ENCODE data around the gene N4BP2L1. TPM values are rescaled to one million over a fixed set of nuclear protein-coding genes. Genes with fewer than 3 reads are reported as not detected.
A peak's percentile ranks its signal among the peaks of the same experiment; 100 is the strongest.

Gene N4BP2L1
- total RNA-seq, 1 donor from 2014 or later, result 7.3 TPM

- Histone ChIP-seq H3K36me3 (ENCODE audit: control insufficient read depth in 3 of 3, insufficient read depth in 3 of 3, low read length in 3 of 3) (peaks cover 0 to 12% (median 3%) of the 10 kb centered on the region in 3 donors), H3K4me3 (ENCODE audit: low read length in 3 of 3) (peak overlapping the region in 1 of 3 donors; percentile 23), H3K9me3 (ENCODE audit: control insufficient read depth in 3 of 3, low read length in 3 of 3) (peaks cover 0 to 4% (median 1%) of the 10 kb centered on the region in 3 donors), H3K4me1 (ENCODE audit: control insufficient read depth in 3 of 3, insufficient read depth in 3 of 3, low read length in 3 of 3) (peaks cover 7 to 15% (median 14%) of the 10 kb centered on the region in 3 donors), H3K9ac (ENCODE audit: low read depth in 1 of 3, low read length in 3 of 3) (peak overlapping the region in 1 of 3 donors; percentile 34), H3K27me3 (ENCODE audit: control insufficient read depth in 3 of 3, insufficient read depth in 3 of 3, low read length in 3 of 3) (no peaks in the 10 kb centered on the region), H3K27ac (ENCODE audit: low read depth, low read length) (no peak overlapping the region)
Measured at GRCh38 chr13:32455594-32455903, 27.6 kb upstream of the N4BP2L1 start.

- Histone ChIP-seq H3K9ac (ENCODE audit: low read depth in 1 of 3, low read length in 3 of 3) (peak overlapping the region in 1 of 3 donors; percentile 34), H3K27ac (ENCODE audit: low read depth, low read length) (no peak overlapping the region), H3K4me1 (ENCODE audit: control insufficient read depth in 3 of 3, insufficient read depth in 3 of 3, low read length in 3 of 3) (peaks cover 7 to 15% (median 14%) of the 10 kb centered on the region in 3 donors), H3K36me3 (ENCODE audit: control insufficient read depth in 3 of 3, insufficient read depth in 3 of 3, low read length in 3 of 3) (peaks cover 0 to 12% (median 3%) of the 10 kb centered on the region in 3 donors), H3K4me3 (ENCODE audit: low read length in 3 of 3) (peak overlapping the region in 1 of 3 donors; percentile 23), H3K27me3 (ENCODE audit: control insufficient read depth in 3 of 3, insufficient read depth in 3 of 3, low read length in 3 of 3) (no peaks in the 10 kb centered on the region), H3K9me3 (ENCODE audit: control insufficient read depth in 3 of 3, low read length in 3 of 3) (peaks cover 0 to 4% (median 1%) of the 10 kb centered on the region in 3 donors)
Measured at GRCh38 chr13:32454886-32455593, 27.1 kb upstream of the N4BP2L1 start.

GRCh38 chr13:32453981-32454380 is 26.1 kb upstream of the N4BP2L1 start:
- Histone ChIP-seq H3K36me3 (ENCODE audit: control insufficient read depth in 3 of 3, insufficient read depth in 3 of 3, low read length in 3 of 3) (peaks cover 0 to 12% (median 3%) of the 10 kb centered on the region in 3 donors), H3K4me3 (ENCODE audit: low read length in 3 of 3) (no peak overlapping the region), H3K9me3 (ENCODE audit: control insufficient read depth in 3 of 3, low read length in 3 of 3) (peaks cover 0 to 4% (median 1%) of the 10 kb centered on the region in 3 donors), H3K27me3 (ENCODE audit: control insufficient read depth in 3 of 3, insufficient read depth in 3 of 3, low read length in 3 of 3) (no peaks in the 10 kb centered on the region), H3K9ac (ENCODE audit: low read depth in 1 of 3, low read length in 3 of 3) (no peak overlapping the region), H3K27ac (ENCODE audit: low read depth, low read length) (no peak overlapping the region), H3K4me1 (ENCODE audit: control insufficient read depth in 3 of 3, insufficient read depth in 3 of 3, low read length in 3 of 3) (peaks cover 7 to 16% (median 14%) of the 10 kb centered on the region in 3 donors)

- Histone ChIP-seq H3K4me3 (ENCODE audit: low read length in 3 of 3) (no peak overlapping the region), H3K9me3 (ENCODE audit: control insufficient read depth in 3 of 3, low read length in 3 of 3) (no peaks in the 10 kb centered on the region), H3K9ac (ENCODE audit: low read depth in 1 of 3, low read length in 3 of 3) (no peak overlapping the region), H3K36me3 (ENCODE audit: control insufficient read depth in 3 of 3, insufficient read depth in 3 of 3, low read length in 3 of 3) (peaks cover 0 to 8% (median 0%) of the 10 kb centered on the region in 3 donors), H3K27ac (ENCODE audit: low read depth, low read length) (no peak overlapping the region), H3K4me1 (ENCODE audit: control insufficient read depth in 3 of 3, insufficient read depth in 3 of 3, low read length in 3 of 3) (peaks cover 0 to 6% (median 5%) of the 10 kb centered on the region in 3 donors), H3K27me3 (ENCODE audit: control insufficient read depth in 3 of 3, insufficient read depth in 3 of 3, low read length in 3 of 3) (no peaks in the 10 kb centered on the region)
Measured at GRCh38 chr13:32448972-32449371, 21.0 kb upstream of the N4BP2L1 start.

- peaks cover 0 to 6% (median 5%) of the 10 kb centered on the region in 3 donors for H3K4me1 ChIP-seq (ENCODE audit: control insufficient read depth in 3 of 3, insufficient read depth in 3 of 3, low read length in 3 of 3)
- no peak overlapping the region for H3K9ac ChIP-seq (ENCODE audit: low read depth in 1 of 3, low read length in 3 of 3)
- peaks cover 0 to 2% (median 0%) of the 10 kb centered on the region in 3 donors for H3K36me3 ChIP-seq (ENCODE audit: control insufficient read depth in 3 of 3, insufficient read depth in 3 of 3, low read length in 3 of 3)
- no peaks in the 10 kb centered on the region for H3K9me3 ChIP-seq (ENCODE audit: control insufficient read depth in 3 of 3, low read length in 3 of 3)
- H3K4me3 ChIP-seq (ENCODE audit: low read length in 3 of 3), result no peak overlapping the region
- H3K27ac ChIP-seq (ENCODE audit: low read depth, low read length), result no peak overlapping the region
- no peaks in the 10 kb centered on the region for H3K27me3 ChIP-seq (ENCODE audit: control insufficient read depth in 3 of 3, insufficient read depth in 3 of 3, low read length in 3 of 3)
Measured at GRCh38 chr13:32447894-32448623, 20.1 kb upstream of the N4BP2L1 start.

- peaks cover 0 to 6% (median 5%) of the 10 kb centered on the region in 3 donors for H3K4me1 ChIP-seq (ENCODE audit: control insufficient read depth in 3 of 3, insufficient read depth in 3 of 3, low read length in 3 of 3)
- no peak overlapping the region for H3K4me3 ChIP-seq (ENCODE audit: low read length in 3 of 3)
- H3K9ac ChIP-seq (ENCODE audit: low read depth in 1 of 3, low read length in 3 of 3), result no peak overlapping the region
- no peak overlapping the region for H3K27ac ChIP-seq (ENCODE audit: low read depth, low read length)
- H3K9me3 ChIP-seq (ENCODE audit: control insufficient read depth in 3 of 3, low read length in 3 of 3), result no peaks in the 10 kb centered on the region
- H3K27me3 ChIP-seq (ENCODE audit: control insufficient read depth in 3 of 3, insufficient read depth in 3 of 3, low read length in 3 of 3), result no peaks in the 10 kb centered on the region
- H3K36me3 ChIP-seq (ENCODE audit: control insufficient read depth in 3 of 3, insufficient read depth in 3 of 3, low read length in 3 of 3), result peaks cover 0 to 7% (median 0%) of the 10 kb centered on the region in 3 donors
Measured at GRCh38 chr13:32446773-32447465, 19.0 kb upstream of the N4BP2L1 start.

GRCh38 chr13:32446220-32446619 is 18.3 kb upstream of the N4BP2L1 start:
- Histone ChIP-seq H3K4me1 (ENCODE audit: control insufficient read depth in 3 of 3, insufficient read depth in 3 of 3, low read length in 3 of 3) (peaks cover 0 to 6% (median 5%) of the 10 kb centered on the region in 3 donors), H3K4me3 (ENCODE audit: low read length in 3 of 3) (no peak overlapping the region), H3K9me3 (ENCODE audit: control insufficient read depth in 3 of 3, low read length in 3 of 3) (no peaks in the 10 kb centered on the region), H3K27me3 (ENCODE audit: control insufficient read depth in 3 of 3, insufficient read depth in 3 of 3, low read length in 3 of 3) (no peaks in the 10 kb centered on the region), H3K27ac (ENCODE audit: low read depth, low read length) (no peak overlapping the region), H3K9ac (ENCODE audit: low read depth in 1 of 3, low read length in 3 of 3) (no peak overlapping the region), H3K36me3 (ENCODE audit: control insufficient read depth in 3 of 3, insufficient read depth in 3 of 3, low read length in 3 of 3) (peaks cover 0 to 8% (median 0%) of the 10 kb centered on the region in 3 donors)

GRCh38 chr13:32445461-32445860 is 17.5 kb upstream of the N4BP2L1 start:
- Histone ChIP-seq H3K9ac (ENCODE audit: low read depth in 1 of 3, low read length in 3 of 3) (no peak overlapping the region), H3K4me3 (ENCODE audit: low read length in 3 of 3) (no peak overlapping the region), H3K9me3 (ENCODE audit: control insufficient read depth in 3 of 3, low read length in 3 of 3) (no peaks in the 10 kb centered on the region), H3K27ac (ENCODE audit: low read depth, low read length) (no peak overlapping the region), H3K27me3 (ENCODE audit: control insufficient read depth in 3 of 3, insufficient read depth in 3 of 3, low read length in 3 of 3) (no peaks in the 10 kb centered on the region), H3K36me3 (ENCODE audit: control insufficient read depth in 3 of 3, insufficient read depth in 3 of 3, low read length in 3 of 3) (peaks cover 0 to 8% (median 0%) of the 10 kb centered on the region in 3 donors), H3K4me1 (ENCODE audit: control insufficient read depth in 3 of 3, insufficient read depth in 3 of 3, low read length in 3 of 3) (peaks cover 0 to 6% (median 5%) of the 10 kb centered on the region in 3 donors)

- peaks cover 0 to 6% (median 0%) of the 10 kb centered on the region in 3 donors for H3K4me1 ChIP-seq (ENCODE audit: control insufficient read depth in 3 of 3, insufficient read depth in 3 of 3, low read length in 3 of 3)
- no peaks in the 10 kb centered on the region for H3K27me3 ChIP-seq (ENCODE audit: control insufficient read depth in 3 of 3, insufficient read depth in 3 of 3, low read length in 3 of 3)
- no peak overlapping the region for H3K9ac ChIP-seq (ENCODE audit: low read depth in 1 of 3, low read length in 3 of 3)
- H3K9me3 ChIP-seq (ENCODE audit: control insufficient read depth in 3 of 3, low read length in 3 of 3), result no peaks in the 10 kb centered on the region
- no peak overlapping the region for H3K27ac ChIP-seq (ENCODE audit: low read depth, low read length)
- peaks cover 0 to 12% (median 4%) of the 10 kb centered on the region in 3 donors for H3K36me3 ChIP-seq (ENCODE audit: control insufficient read depth in 3 of 3, insufficient read depth in 3 of 3, low read length in 3 of 3)
- H3K4me3 ChIP-seq (ENCODE audit: low read length in 3 of 3), result no peak overlapping the region
Measured at GRCh38 chr13:32443111-32443510, 15.2 kb upstream of the N4BP2L1 start.

Data from skeletal muscle tissue (tissue), 4 donors.